Measurements from ENCODE around the gene SLC38A4.
"Not testable (repeated sequence)": the region's sequence is repeated elsewhere in the genome, so short reads cannot be mapped to it uniquely, and the experiment has no call there.

- not testable (repeated sequence) for TF ChIP-seq CTCF (conservative IDR thresholded peaks at IDR 0.05); EZH2 (IDR thresholded peaks at IDR 0.05; ENCODE audit: low read depth)
Measured at GRCh38 chr12:46854188-46854587, 28.4 kb upstream of the SLC38A4 start.

All from PC-9 (cell line).